GM06990 (cell line): ENCODE results near the gene TSHZ1.
"Not testable (repeated sequence)": the region's sequence is repeated elsewhere in the genome, so short reads cannot be mapped to it uniquely, and the experiment has no call there.

ENCODE experiments used
- DNase-seq: peaks from one replicate; pipeline ENCODE4 v3.0.0-alpha.2; 2011; ENCODE audit not compliant: insufficient read length; ENCODE audit errors: extremely low read depth
- H3K27me3 ChIP-seq: replicated peaks from 2 replicates; pipeline ENCODE4 v1.6.0; 2011; ENCODE audit warnings: low read length; ENCODE audit not compliant: control insufficient read depth, insufficient read depth
- H3K36me3 ChIP-seq: 2 replicates; pipeline ENCODE4 v1.5.1; 2011; ENCODE audit warnings: low read length; ENCODE audit not compliant: control insufficient read depth, insufficient read depth
- H3K4me3 ChIP-seq: replicated peaks from 2 replicates; pipeline ENCODE4 v1.5.1; 2011; ENCODE audit warnings: low read depth, mild to moderate bottlenecking, control low read depth, low read length
- CTCF ChIP-seq: IDR thresholded peaks from 2 replicates; pipeline ENCODE4 v1.5.1; 2011; ENCODE audit warnings: low read length, control low read depth, mild to moderate bottlenecking, inconsistent platforms; ENCODE audit not compliant: insufficient read depth, poor library complexity, severe bottlenecking

Gene TSHZ1

GRCh38 chr18:75176849-75177248, 33.7 kb upstream of the TSHZ1 start:
- Histone ChIP-seq H3K27me3 (no peaks in the 10 kb centered on the region), H3K36me3 (no peaks in the 10 kb centered on the region), H3K4me3 (no peak overlapping the region)
- no peak for TF ChIP-seq CTCF
- DNase-seq: no peak

GRCh38 chr18:75178376-75178775, 32.2 kb upstream of the TSHZ1 start:
- H3K36me3 ChIP-seq: no peaks in the 10 kb centered on the region
- TF ChIP-seq CTCF: no peak
- no peak for DNase-seq
- no peak overlapping the region for H3K4me3 ChIP-seq
- no peaks in the 10 kb centered on the region for H3K27me3 ChIP-seq

- no peak overlapping the region for H3K4me3 ChIP-seq
- DNase-seq: no peak
- TF ChIP-seq CTCF: no peak
- no peaks in the 10 kb centered on the region for H3K27me3 ChIP-seq
- H3K36me3 ChIP-seq: no peaks in the 10 kb centered on the region
These were observed 30.6 kb upstream of the TSHZ1 start for GRCh38 chr18:75179819-75180600.

- Histone ChIP-seq H3K4me3 (no peak overlapping the region), H3K27me3 (no peaks in the 10 kb centered on the region)
- no peak for DNase-seq
These were observed 27.1 kb upstream of the TSHZ1 start for GRCh38 chr18:75183524-75183923.

GRCh38 chr18:75183973-75184493, 26.6 kb upstream of the TSHZ1 start:
- DNase-seq: no peak
- Histone ChIP-seq H3K36me3 (no peaks in the 10 kb centered on the region), H3K27me3 (no peaks in the 10 kb centered on the region), H3K4me3 (no peak overlapping the region)
- TF ChIP-seq CTCF: no peak

More at GRCh38 chr18:75183524-75183923, 27.1 kb upstream of the TSHZ1 start:
- H3K36me3 ChIP-seq: no peaks in the 10 kb centered on the region
- TF ChIP-seq CTCF: no peak

GRCh38 chr18:75185460-75185859, 25.1 kb upstream of the TSHZ1 start:
- Histone ChIP-seq H3K27me3 (no peaks in the 10 kb centered on the region), H3K36me3 (no peaks in the 10 kb centered on the region), H3K4me3 (no peak overlapping the region)
- no peak for DNase-seq
- TF ChIP-seq CTCF: no peak

- not testable (repeated sequence) for DNase-seq, H3K27me3 ChIP-seq, H3K36me3 ChIP-seq, H3K4me3 ChIP-seq
These were observed 22.9 kb upstream of the TSHZ1 start for GRCh38 chr18:75187702-75188101.
